GM19351 (cell line): ENCODE measurements around the gene CNPY1.

ENCODE experiments used
- ATAC-seq: cut with Tn5 transposase; IDR thresholded peaks from one replicate; pipeline ENCODE4 v1.9.1; 2021; ENCODE audit warnings: mild to moderate bottlenecking, moderate library complexity; ENCODE audit not compliant: unreplicated experiment

Gene CNPY1

DNA sequence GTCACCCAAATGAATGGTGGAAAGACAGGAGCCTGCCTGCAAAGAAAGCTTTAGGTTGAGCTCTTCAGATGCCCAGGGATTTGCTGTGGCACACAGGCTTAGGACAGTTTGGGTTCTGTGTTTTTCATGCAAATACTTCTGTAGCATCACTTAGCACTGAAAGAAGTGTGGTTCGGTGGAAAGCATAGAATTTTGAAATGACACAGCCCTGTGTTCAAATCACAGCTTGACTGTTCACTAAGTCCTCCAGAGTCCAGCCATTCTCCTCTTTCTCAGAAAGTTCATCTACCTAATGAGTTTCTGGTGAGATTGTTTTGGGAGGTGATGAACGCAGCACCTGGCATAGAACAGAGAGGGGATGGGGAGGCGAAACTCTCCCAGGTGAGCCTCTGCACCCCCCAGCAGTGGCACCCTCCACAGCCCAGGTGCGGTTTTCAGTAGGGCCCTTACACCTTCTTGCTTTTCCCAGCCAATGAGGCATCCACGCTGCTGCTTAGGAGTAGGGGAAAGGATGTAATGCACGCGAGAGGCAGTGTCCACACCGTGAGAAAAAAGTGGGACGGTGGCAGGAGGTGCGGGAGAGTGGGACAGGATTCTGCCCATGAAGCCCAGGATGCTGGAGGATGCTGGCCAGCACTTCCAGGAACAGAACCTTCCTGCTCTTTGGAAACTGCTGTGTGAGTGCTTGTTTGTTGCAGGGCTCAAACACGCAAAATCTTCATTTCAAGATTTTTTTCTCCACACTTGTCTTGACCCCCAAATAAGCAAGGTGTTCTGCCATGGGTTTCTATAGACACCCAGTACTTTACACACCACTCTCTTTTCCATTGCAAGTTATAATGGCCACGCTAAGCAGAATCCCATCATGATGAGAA, 76.8 kb downstream of the CNPY1 start:
- ATAC-seq, result no peak

DNA sequence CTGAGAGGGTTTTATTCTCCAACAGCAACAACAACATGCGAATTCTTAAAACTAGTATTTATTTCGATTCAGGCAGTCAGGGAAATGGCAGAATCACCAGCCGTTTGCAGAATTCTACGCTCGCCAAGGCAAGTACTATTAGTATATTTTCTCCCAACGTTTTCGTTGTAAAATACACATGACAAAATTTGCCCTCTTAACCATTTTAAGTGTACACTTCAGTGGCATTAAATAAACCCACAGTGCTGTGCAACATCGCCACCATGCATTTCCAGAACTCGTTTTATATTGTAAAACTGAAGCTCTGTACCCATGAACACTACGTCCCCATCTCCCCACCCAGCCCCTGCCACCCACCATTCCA, 77.6 kb downstream of the CNPY1 start:
- no peak for ATAC-seq

GRCh38 chr7:155467846-155468784, 78.2 kb downstream of the CNPY1 start:
- ATAC-seq, result peak; percentile 30

- ATAC-seq, result peak; percentile 48
Observed at GRCh38 chr7:155466814-155467733, 79.3 kb downstream of the CNPY1 start.

DNA sequence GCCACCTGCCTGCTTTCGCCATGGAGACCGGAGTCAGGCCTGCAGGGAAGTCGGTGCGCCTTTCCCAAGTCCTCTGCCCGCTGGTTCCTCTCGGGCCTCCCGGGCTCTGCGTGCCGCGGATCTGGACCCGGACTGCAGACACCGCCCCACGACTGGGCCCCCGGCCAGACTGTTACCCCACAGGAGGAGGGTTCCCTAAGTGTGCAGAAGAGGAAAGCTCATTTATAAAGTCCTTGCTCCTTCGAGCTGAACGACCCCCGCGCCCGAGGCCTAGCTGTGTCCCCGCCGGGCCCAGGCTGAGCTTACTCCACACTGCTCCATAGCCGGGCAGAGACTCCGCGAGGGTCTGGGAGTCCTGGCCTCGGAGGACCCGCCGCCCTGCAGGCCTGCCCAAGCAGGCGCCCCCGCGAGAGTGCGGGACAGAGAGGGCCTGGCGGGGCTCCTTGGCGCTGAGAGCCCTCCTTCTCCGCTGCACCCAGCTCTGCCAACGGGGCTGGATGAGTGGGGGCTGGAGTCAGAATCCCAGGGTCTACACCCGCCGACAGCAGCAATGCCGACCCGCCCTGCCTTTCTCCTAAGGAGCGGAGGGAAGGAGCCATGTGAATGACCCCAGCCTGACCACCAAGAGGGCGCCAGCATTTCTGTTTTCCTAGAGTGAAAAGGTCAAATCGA, 80.1 kb downstream of the CNPY1 start:
- ATAC-seq, result no peak

DNA sequence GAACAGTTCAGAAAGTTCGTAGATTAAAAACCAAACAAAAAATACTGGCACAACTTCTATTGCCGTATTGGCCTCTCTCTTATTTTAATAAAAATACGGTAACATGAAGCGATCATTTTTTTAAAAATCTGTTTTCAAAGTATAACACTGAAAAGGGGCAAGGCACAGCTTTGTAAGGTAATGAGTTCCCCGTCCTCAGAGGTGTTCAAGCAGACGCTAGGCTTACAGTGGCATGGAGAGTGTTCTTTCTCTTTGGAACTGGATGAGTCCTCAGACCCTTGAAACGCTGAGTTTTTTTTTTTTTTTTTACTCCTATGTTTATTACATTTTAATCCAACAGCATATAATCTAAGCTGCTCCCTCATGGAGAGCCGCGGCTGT, 80.6 kb downstream of the CNPY1 start:
- ATAC-seq, result no peak

GRCh38 chr7:155464948-155465739, 81.2 kb downstream of the CNPY1 start:
- ATAC-seq, result no peak

DNA sequence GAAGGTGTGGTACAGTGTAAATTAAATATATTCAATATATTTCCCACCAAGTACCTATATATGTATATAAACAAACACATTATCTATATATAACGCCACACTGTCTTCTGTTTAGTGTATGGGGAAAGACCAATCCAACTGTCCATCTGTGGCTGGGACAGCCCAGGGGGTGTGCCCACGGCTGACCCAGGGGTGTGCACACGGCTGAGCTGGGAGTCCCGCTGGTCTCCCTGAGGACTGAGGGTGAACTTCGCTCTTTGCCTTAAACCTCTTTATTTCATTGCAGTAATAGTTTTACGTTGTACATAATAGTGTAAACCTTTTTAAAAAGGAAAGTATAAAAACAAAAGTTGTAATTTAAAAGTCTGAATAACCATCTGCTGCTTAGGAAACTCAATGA, 82.2 kb downstream of the CNPY1 start:
- no peak for ATAC-seq

DNA sequence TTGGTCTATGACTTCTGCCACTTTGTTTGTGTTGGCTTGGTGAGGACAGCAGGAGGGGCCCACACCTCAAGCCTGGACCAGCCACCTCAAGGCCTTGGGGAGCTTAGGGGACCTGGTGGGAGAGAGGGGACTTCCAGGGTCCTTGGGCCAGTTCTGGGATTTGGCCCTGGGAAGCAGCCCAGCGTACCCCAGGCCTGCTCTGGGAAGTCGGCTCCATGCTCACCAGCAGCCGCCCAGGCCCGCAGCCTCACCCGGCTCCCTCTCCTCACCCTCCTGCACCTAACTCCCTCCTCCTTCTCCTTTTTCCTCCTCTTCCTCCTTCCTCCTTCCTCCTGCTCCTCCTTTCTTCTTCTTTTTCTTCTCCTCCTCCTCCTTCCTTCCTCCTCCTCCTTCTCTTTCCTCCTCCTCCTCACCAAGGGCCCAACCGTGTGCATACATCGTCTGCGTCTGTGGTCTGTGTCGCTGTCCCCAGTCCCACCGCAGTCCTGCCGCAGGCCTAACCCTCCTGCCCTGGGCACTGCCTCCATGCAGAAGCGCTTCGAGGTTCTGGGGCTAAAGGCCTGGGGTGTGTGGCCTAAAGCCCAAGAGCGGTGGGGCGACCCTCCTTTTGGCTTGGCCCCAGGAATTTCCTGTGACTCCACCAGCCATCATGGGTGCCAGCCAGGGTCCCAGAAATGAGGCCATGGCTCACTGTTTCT, 83.1 kb downstream of the CNPY1 start:
- ATAC-seq, result no peak

DNA sequence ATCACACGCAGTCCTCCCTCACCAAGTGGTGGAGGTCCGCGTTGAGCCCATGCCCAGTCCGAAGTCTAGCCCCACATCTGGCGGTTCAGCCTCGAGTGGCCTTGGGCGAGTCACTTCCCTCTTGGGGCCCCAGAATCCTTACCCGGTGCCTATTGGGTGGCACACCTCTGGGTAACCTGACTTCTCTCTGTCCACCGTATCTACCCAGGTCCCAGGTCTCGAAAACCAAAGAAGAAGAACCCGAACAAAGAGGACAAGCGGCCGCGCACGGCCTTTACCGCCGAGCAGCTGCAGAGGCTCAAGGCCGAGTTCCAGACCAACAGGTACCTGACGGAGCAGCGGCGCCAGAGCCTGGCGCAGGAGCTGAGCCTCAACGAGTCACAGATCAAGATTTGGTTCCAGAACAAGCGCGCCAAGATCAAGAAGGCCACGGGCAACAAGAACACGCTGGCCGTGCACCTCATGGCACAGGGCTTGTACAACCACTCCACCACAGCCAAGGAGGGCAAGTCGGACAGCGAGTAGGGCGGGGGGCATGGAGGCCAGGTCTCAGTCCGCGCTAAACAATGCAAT, 84.1 kb downstream of the CNPY1 start:
- no peak for ATAC-seq

DNA sequence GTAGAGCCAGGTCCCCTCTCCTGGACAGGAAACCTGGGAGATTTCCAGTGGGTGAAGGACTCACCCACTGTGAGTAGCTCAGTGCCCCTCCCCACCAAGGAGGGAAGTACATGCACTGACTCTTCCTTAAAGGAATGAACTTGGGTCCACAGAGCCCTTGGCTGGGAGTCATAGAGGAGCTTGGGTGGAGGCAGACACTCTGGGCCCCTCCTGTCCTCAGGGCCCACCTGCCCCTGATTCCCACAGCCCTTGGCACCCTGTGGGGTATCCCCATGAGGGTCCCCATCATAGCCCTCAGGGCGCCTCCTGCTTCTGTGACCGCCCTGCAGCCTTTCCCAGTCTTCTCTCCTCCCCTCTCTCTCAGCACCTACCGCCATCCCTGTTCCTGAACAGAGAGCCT, 84.7 kb downstream of the CNPY1 start:
- ATAC-seq, result no peak

- ATAC-seq, result no peak
Observed at GRCh38 chr7:155460926-155461613, 85.3 kb downstream of the CNPY1 start.

GRCh38 chr7:155459700-155460461, 86.5 kb downstream of the CNPY1 start:
- no peak for ATAC-seq

DNA sequence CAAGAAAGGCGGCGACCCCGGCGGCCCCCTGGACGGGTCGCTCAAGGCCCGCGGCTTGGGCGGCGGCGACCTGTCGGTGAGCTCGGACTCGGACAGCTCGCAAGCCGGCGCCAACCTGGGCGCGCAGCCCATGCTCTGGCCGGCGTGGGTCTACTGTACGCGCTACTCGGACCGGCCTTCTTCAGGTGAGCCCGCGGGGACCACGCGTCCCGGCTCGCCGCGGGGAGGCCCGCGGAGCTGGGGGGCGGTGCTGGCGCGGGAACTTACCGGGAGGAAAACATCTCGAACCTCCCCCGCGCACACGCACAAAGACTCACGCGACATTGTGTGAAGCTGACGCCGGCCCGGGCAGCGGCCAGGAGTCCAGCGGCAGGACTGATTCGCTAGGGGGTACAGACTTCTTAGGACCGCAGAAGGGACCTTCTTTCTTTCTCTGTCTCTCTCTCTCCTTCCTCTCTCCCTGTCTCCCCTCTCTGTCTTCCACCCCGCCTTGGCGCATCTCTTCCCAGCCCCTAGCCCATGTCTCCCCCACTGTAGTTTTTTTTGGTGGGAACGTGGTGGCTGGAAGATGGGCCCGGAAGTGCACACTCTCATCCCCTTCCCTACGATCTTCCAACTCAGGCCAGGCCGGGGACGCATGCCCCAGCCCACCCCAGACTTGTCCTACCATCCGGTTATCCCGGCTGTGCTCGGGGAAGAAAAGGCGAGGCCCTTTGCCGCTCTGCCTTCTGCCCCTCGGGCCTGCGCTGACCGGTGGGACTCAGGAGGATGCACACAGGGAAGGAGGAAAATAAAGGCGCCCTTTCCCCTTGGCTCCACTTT, 87.3 kb downstream of the CNPY1 start:
- no peak for ATAC-seq

- ATAC-seq, result no peak
Observed at GRCh38 chr7:155458111-155458877, 88.1 kb downstream of the CNPY1 start, which contains the start of gene EN2. TSS of gene EN2 (plus strand) at chr7:155458129. CDS start at chr7:155458378, 249 bp downstream.
